HCT116 (cell line): ENCODE results near the gene CD164L2. TPM values are rescaled to one million over a fixed set of nuclear protein-coding genes. Genes with fewer than 3 reads are reported as not detected.
A peak's percentile ranks its signal among the peaks of the same experiment; 100 is the strongest.

Source experiments
- ATAC-seq: fragments of 200-7000 bp; cut with Tn5 transposase; 2 replicates; pipeline ENCODE4 v1.9.1; 2020; ENCODE audit warnings: mild to moderate bottlenecking, moderate library complexity
- BruUV-seq: library from RNA; stranded (reverse); fragments of 400-500 nt; replicated peaks from 2 replicates; lab custom pipeline; 2021; lab: Mats Ljungman, UMichigan
- CTCF ChIA-PET: fragments of 300-600 bp; sonication (Branson Sonifier 250); formaldehyde crosslinking; loops from one replicate; lab custom pipeline; 2021; ENCODE audit warnings: antibody characterized with exemption; lab: Charles Lee
- POLR2A ChIA-PET: fragments of 300-600, 350-600 bp; sonication (Branson Sonifier 250); formaldehyde crosslinking; loops from one replicate; lab custom pipeline; 2021; ENCODE audit warnings: antibody characterized with exemption; lab: Charles Lee
- RAD21 ChIA-PET, 2 experiments: fragments of 300-600 bp; sonication (Branson Sonifier 250); formaldehyde crosslinking; loops; one replicate each; lab custom pipeline; 2023; ENCODE audit warnings: low total read pairs in 2 of 2; ENCODE audit not compliant: uncharacterized antibody in 2 of 2, unreplicated experiment in 2 of 2, low non-redundant PET in 1 of 2; lab: Charles Lee
- DNase-seq: peaks from one replicate; pipeline ENCODE4 v3.0.0-alpha.2; 2010; ENCODE audit warnings: low read depth, low spot score
- H2AFZ ChIP-seq: fragments of 200-600 bp; shearing (Covaris generic), sonication (generic); 2 replicates; pipeline ENCODE4 v1.6.1; 2017; ENCODE audit warnings: low read depth, mixed run types, mixed read lengths, antibody characterized with exemption, low read length; ENCODE audit not compliant: poor library complexity, severe bottlenecking
- H3K27ac ChIP-seq: 2 replicates; pipeline ENCODE4 v1.5.1; 2012; ENCODE audit warnings: low read depth, low read length
- H3K27me3 ChIP-seq: fragments of 200-600 bp; sonication (generic); 2 replicates; pipeline ENCODE4 v1.6.1; 2016; ENCODE audit warnings: mixed run types, low read length, mixed read lengths; ENCODE audit not compliant: insufficient read depth
- H3K36me3 ChIP-seq, 2 experiments: fragments of 200-500 bp in 1 of 2; fragments of 200-600 bp in 1 of 2; sonication (Bioruptor generic) in 1 of 2; sonication (generic) in 1 of 2; 2 replicates each; pipeline versions ENCODE4 v1.5.1 to v1.6.1; 2014 to 2016; ENCODE audit warnings: low read length in 2 of 2, inconsistent platforms in 1 of 2, mixed read lengths in 1 of 2, mixed run types in 1 of 2; ENCODE audit not compliant: insufficient read depth in 2 of 2, control insufficient read depth in 1 of 2
- H3K4me1 ChIP-seq, 2 experiments: fragments of 200-600 bp in 1 of 2; sonication (generic) in 1 of 2; 2 replicates each; pipeline versions ENCODE4 v1.5.1 to v1.6.1; 2012 to 2017; ENCODE audit warnings: low read length in 2 of 2, inconsistent platforms in 1 of 2, mild to moderate bottlenecking in 1 of 2, mixed read lengths in 1 of 2, mixed run types in 1 of 2, moderate library complexity in 1 of 2; ENCODE audit not compliant: insufficient read depth in 2 of 2, control insufficient read depth in 1 of 2
- H3K4me2 ChIP-seq: fragments of 200-600 bp; sonication (generic); 2 replicates; pipeline ENCODE4 v1.6.1; 2017; ENCODE audit warnings: mixed run types, low read length, mixed read lengths
- H3K4me3 ChIP-seq, 2 experiments: fragments of 200-600 bp in 1 of 2; sonication (generic) in 1 of 2; replicated peaks in 1 of 2; 2 replicates each; pipeline ENCODE4 v1.5.1; 2011 to 2016; ENCODE audit warnings: low read length in 2 of 2, control low read depth in 1 of 2, low read depth in 1 of 2, mild to moderate bottlenecking in 1 of 2, mixed read lengths in 1 of 2, mixed run types in 1 of 2
- H3K79me2 ChIP-seq: fragments of 200-600 bp; sonication (generic); 2 replicates; pipeline ENCODE4 v1.6.1; 2017; ENCODE audit warnings: mild to moderate bottlenecking, mixed run types, low read length, moderate library complexity, mixed read lengths; ENCODE audit not compliant: insufficient read depth
- H3K9ac ChIP-seq: fragments of 200-600 bp; sonication (generic); 2 replicates; pipeline ENCODE4 v1.6.1; 2016; ENCODE audit warnings: low read length, mixed read lengths
- H3K9me2 ChIP-seq: fragments of 200-600 bp; sonication (generic), shearing (Covaris generic); 2 replicates; pipeline ENCODE4 v1.6.1; 2017; ENCODE audit warnings: mixed run types, mild to moderate bottlenecking, moderate library complexity; ENCODE audit not compliant: insufficient read depth
- H3K9me3 ChIP-seq, 2 experiments: fragments of 200-500 bp in 1 of 2; fragments of 200-600 bp in 1 of 2; sonication (Bioruptor generic) in 1 of 2; sonication (generic) in 1 of 2; 2 replicates each; pipeline ENCODE4 v1.6.1; 2014 to 2017; ENCODE audit warnings: low read length in 2 of 2, mixed read lengths in 2 of 2, inconsistent platforms in 1 of 2, low read depth in 1 of 2, mild to moderate bottlenecking in 1 of 2, mixed run types in 1 of 2, moderate library complexity in 1 of 2; ENCODE audit not compliant: control insufficient read depth in 1 of 2, insufficient read depth in 1 of 2
- H4K20me1 ChIP-seq: fragments of 200-600 bp; sonication (generic), shearing (Covaris generic); 2 replicates; pipeline ENCODE4 v1.6.1; 2017; ENCODE audit warnings: mixed run types, mild to moderate bottlenecking, moderate library complexity; ENCODE audit not compliant: insufficient read depth
- CBX3 ChIP-seq: IDR thresholded peaks from 2 replicates; pipeline ENCODE4 v1.6.1; 2012; ENCODE audit warnings: low read depth
- CEBPB ChIP-seq: IDR thresholded peaks from 2 replicates; pipeline ENCODE4 v1.6.1; 2012; ENCODE audit warnings: low read depth
- CTCF ChIP-seq, 3 experiments: fragments of 200-600 bp in 1 of 3; sonication (generic) in 1 of 3; IDR thresholded peaks in 2 of 3; conservative IDR thresholded peaks in 1 of 3; 2 replicates each; pipeline ENCODE4 v1.5.1; 2012 to 2017; ENCODE audit warnings: low read depth in 2 of 3, low read length in 2 of 3, antibody characterized with exemption in 1 of 3, borderline replicate concordance in 1 of 3, control low read depth in 1 of 3, mild to moderate bottlenecking in 1 of 3, mixed read lengths in 1 of 3, mixed run types in 1 of 3, moderate library complexity in 1 of 3; ENCODE audit not compliant: insufficient read depth in 1 of 3
- EGR1 ChIP-seq: IDR thresholded peaks from 2 replicates; pipeline ENCODE4 v1.6.1; 2012; ENCODE audit warnings: low read depth
- ELF1 ChIP-seq: IDR thresholded peaks from 2 replicates; pipeline ENCODE4 v1.6.1; 2012; ENCODE audit warnings: low read depth, borderline replicate concordance
- EZH2 ChIP-seq: fragments of 200-600 bp; sonication (generic); IDR thresholded peaks from 2 replicates; pipeline ENCODE4 v1.6.1; 2017; ENCODE audit warnings: antibody characterized with exemption, mixed run types
- EZH2phosphoT487 ChIP-seq: fragments of 200-600 bp; IDR thresholded peaks from 2 replicates; pipeline ENCODE4 v1.6.1; 2018; ENCODE audit warnings: antibody characterized with exemption, borderline replicate concordance
- JUND ChIP-seq: IDR thresholded peaks from 2 replicates; pipeline ENCODE4 v1.6.1; 2012
- MAX ChIP-seq: IDR thresholded peaks from 2 replicates; pipeline ENCODE4 v1.6.1; 2012
- SRF ChIP-seq: IDR thresholded peaks from 2 replicates; pipeline ENCODE4 v1.6.1; 2012; ENCODE audit warnings: low read depth
- ZBTB33 ChIP-seq: IDR thresholded peaks from 2 replicates; pipeline ENCODE4 v1.6.1; 2011; ENCODE audit warnings: mild to moderate bottlenecking, low read length, moderate library complexity; ENCODE audit not compliant: insufficient replicate concordance; ENCODE audit errors: extremely low read depth
- ZNF274 ChIP-seq: fragments of 200-500 bp; sonication (Bioruptor generic); IDR thresholded peaks from 2 replicates; pipeline ENCODE4 v1.6.1; 2014; ENCODE audit warnings: mild to moderate bottlenecking, low read depth, low read length, inconsistent platforms
- intact Hi-C: fragments of 100-400 bp; cut with micrococcal nuclease; formaldehyde crosslinking; loops from 2 replicates; pipeline ENCODE4 v1.10.0; 2022
- total RNA-seq: library from RNA; stranded (reverse); gene quantifications from one replicate; pipeline ENCODE4 v1.2.1, GENCODE V29; 2021; ENCODE audit not compliant: unreplicated experiment

CD164L2 gene
- total RNA-seq, 1 experiment from 2014 or later, result 11.6 TPM

GRCh38 chr1:27394925-27395324 lies 11.8 kb upstream of the CD164L2 start:
- Histone ChIP-seq H3K9me3 (no peaks in the 10 kb centered on the region), H3K9ac (peak overlapping the region; percentile 20; the same call in 1 of the 2 replicates)
- no peak for DNase-seq
- BruUV-seq, result no TSS peak
- TF ChIP-seq EZH2phosphoT487 (no peak), CEBPB (no peak), SRF (no peak), ELF1 (no peak), MAX (no peak), EZH2 (no peak), JUND (no peak), ZBTB33 (no peak), EGR1 (no peak), CTCF (IDR thresholded peaks at IDR 0.05 in 2 of 3, conservative IDR thresholded peaks at IDR 0.05 in 1 of 3; ENCODE audit: borderline replicate concordance in 1 of 3, insufficient read depth in 1 of 3, low read depth in 2 of 3, low read length in 2 of 3) (no peak), CBX3 (no peak), ZNF274 (no peak)
- TF ChIP-seq, all 23 proteins: peak for 0
- peaks cover 0 to 12% of the 10 kb centered on the region in 2 experiments; a peak in 1 of 4 replicates for H3K36me3 ChIP-seq
- POLR2A ChIA-PET, result no interaction called here
- no peak overlapping the region for H2AFZ ChIP-seq
- RAD21 ChIA-PET, result interaction anchor here (0.7 to 1.8 kb wide), 9 partner anchors 21 to 100 kb away, joined by 3 to 6 read pairs (median 3); no protein-coding TSS in a partner anchor
- peaks cover 17 to 40% of the 10 kb centered on the region in 2 experiments for H3K4me1 ChIP-seq
- no peaks in the 10 kb centered on the region for H3K27me3 ChIP-seq
- peak overlapping the region; percentile 6; the same call in 1 of the 2 replicates for H3K4me2 ChIP-seq
- ATAC-seq, result no peak
- H3K4me3 ChIP-seq, result no peak overlapping the region
- peak overlapping the region; percentile 43 for H3K27ac ChIP-seq
- H3K9me2 ChIP-seq, result no peaks in the 10 kb centered on the region
- H4K20me1 ChIP-seq, result no peaks in the 10 kb centered on the region
- intact Hi-C loops, result loop anchor here (2.0 to 5.0 kb wide), 2 partner anchors 212 to 267 kb away; no protein-coding TSS in a partner anchor
- H3K79me2 ChIP-seq, result peaks cover 25% of the 10 kb centered on the region
- CTCF ChIA-PET, result interaction anchor here (0.6 to 4.2 kb wide), 15 partner anchors 12 to 351 kb away, joined by 3 to 65 read pairs (median 6); partner anchors contain the start of genes CD164L2 and WASF2
